Activated CD4-positive, alpha-beta T cell treated with anti-CD3 and anti-CD28 coated beads for 36 hours (primary cell): ENCODE measurements around the gene UTS2R. TPM values are rescaled to one million over a fixed set of nuclear protein-coding genes. Genes with fewer than 3 reads are reported as not detected.
A peak's percentile ranks its signal among the peaks of the same experiment; 100 is the strongest.
"Not testable (repeated sequence)": the region's sequence is repeated elsewhere in the genome, so short reads cannot be mapped to it uniquely, and the experiment has no call there.

Source experiments
- ATAC-seq: fragments of 200-7000 bp; cut with Tn5 transposase; one replicate; pipeline ENCODE4 v1.10.0; 2021; ENCODE audit warnings: mild to moderate bottlenecking, moderate library complexity
- CTCF ChIA-PET: fragments of 350-600 bp; sonication (Branson Sonifier 250); formaldehyde crosslinking; loops from one replicate; lab custom pipeline; 2021; ENCODE audit warnings: antibody characterized with exemption; lab: Charles Lee
- POLR2A ChIA-PET: fragments of 350-600 bp; sonication (Branson Sonifier 250); formaldehyde crosslinking; loops from one replicate; lab custom pipeline; 2021; ENCODE audit warnings: antibody characterized with exemption, inconsistent platforms; lab: Charles Lee
- DNase-seq: peaks from one replicate; pipeline ENCODE4 v3.0.0-alpha.2; 2020
- H3K27ac Mint-ChIP-seq: one replicate; pipeline ENCODE4 v1.8.0; 2021; ENCODE audit warnings: mixed read lengths
- H3K27me3 Mint-ChIP-seq: one replicate; pipeline ENCODE4 v1.8.0; 2021; ENCODE audit warnings: mixed read lengths
- H3K36me3 Mint-ChIP-seq: one replicate; pipeline ENCODE4 v1.8.0; 2021; ENCODE audit warnings: low read depth, mixed read lengths
- H3K4me1 Mint-ChIP-seq: one replicate; pipeline ENCODE4 v1.8.0; 2021; ENCODE audit warnings: mixed read lengths
- H3K4me3 Mint-ChIP-seq: one replicate; pipeline ENCODE4 v1.8.0; 2021; ENCODE audit warnings: mild to moderate bottlenecking, moderate library complexity, mixed read lengths
- H3K9me3 Mint-ChIP-seq: one replicate; pipeline ENCODE4 v1.8.0; 2021; ENCODE audit warnings: low read depth, mixed read lengths
- intact Hi-C, 2 experiments: fragments of 100-400 bp; cut with DNase I in 1 of 2; cut with micrococcal nuclease in 1 of 2; formaldehyde crosslinking; loops; one replicate each; pipeline versions ENCODE4 v1.14.2 to v1.15.1; 2022 to 2024; cut with DNase I, micrococcal nuclease
- total RNA-seq, 2 experiments: library from RNA; stranded (reverse); gene quantifications; one replicate each; pipeline ENCODE4 v1.2.3, GENCODE V29; 2021

The UTS2R gene
- total RNA-seq, 2 experiments from 2014 or later, result not detected

DNA sequence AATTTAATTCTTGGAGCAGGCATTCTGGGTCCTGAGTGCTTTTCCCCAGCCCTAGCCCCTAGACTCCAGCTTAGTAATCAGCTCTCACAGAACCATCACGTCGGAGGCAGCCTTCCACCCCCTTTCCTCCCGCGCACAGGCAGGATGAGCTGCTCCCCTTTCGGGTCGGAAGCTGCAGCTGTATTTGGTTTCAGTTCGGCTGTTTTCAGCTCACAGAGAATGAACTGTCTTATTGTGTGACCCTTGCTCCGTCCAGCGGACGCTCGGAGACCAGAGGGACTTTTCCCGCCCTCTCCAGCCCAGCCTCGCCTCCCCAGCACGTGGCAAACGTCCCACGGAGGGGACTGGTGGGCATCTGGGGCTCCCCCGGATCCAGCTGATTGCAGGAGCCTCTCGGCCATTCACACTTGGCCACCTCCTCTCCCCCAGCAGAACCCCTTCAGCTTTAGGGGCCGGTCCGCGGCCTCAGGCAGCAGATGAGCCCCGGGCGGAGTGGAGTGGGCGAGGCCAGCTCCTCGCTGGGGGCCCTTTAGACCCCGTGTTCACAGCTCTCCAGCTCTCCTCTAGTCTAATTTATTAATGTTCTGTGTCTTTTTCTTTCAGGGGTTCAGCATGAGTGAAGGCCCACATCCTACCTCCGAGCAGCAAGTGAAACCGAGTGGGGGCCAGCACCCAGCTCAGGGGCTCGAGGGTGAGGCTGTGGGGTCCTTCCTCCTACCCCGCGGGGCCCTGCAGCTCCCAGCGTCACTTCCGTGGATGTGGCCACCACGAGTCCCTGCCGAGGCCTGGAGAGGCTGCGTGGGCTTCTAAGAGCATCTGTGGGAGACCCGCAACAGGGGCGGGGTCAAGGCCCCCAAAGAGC, 863 bp upstream of the UTS2R start:
- ChIA-PET CTCF (interaction anchor here (0.6 to 1.3 kb wide), 9 partner anchors 11 to 129 kb away, joined by 3 to 11 read pairs (median 4); partner anchors contain the start of gene SECTM1), POLR2A (interaction anchor here (0.6 to 0.8 kb wide), 2 partner anchors 11 to 106 kb away, joined by 4 to 7 read pairs; no protein-coding TSS in a partner anchor)
- Mint-ChIP-seq H3K27ac (no peak overlapping the region), H3K36me3 (no peaks in the 10 kb centered on the region), H3K27me3 (peaks cover 38% of the 10 kb centered on the region), H3K4me3 (peak overlapping the region; percentile 7), H3K4me1 (peaks cover 15% of the 10 kb centered on the region), H3K9me3 (no peaks in the 10 kb centered on the region)
- peak; percentile 59 for DNase-seq
- ATAC-seq, result peak; percentile 66
- intact Hi-C loops, result no loop called here

DNA sequence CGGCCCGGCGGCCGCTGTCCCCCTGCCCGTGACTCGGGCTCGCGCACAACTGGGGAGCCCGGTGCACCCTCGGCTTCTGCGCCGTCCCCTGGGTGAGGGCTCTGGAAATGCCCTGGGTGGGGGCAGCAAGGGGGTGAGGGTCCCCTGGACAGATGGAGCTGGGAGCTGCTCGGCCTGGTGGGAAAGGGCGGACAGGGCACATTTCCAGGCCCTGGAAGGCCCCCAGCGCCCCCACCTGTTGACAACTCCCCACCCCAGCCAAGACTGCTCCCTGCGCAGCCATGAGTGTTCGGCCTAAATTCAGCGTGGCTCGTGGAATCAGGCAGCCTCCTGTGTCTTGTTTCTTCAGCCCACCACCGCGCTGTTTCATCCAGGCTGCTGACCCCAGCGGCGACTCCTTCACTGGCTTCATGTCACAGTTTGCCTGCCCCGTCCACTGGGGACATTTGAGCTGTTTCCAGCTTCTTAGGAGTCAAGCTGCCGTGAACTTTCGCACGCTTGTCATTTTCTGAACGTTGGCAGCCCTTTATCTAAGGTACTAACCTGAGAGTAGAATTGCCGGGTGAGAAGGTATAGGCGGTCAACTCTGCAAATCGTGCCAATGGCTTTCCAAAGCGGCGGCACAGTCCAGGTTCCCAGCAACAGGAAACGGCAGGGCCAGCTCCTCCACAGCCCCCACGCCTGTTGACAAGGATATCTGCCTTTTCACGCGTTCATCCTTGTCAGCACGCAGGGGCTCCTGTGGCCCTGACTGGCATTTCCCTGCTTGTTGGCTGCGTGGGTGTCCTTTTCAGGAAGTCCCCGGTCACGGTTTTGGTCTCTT, 895 bp downstream of the UTS2R start:
- ChIA-PET CTCF (interaction anchor here (0.7 kb wide), 1 partner anchor 29 kb away, joined by 3 read pairs; no protein-coding TSS in a partner anchor), POLR2A (no interaction called here)
- H3K4me1 Mint-ChIP-seq, result peaks cover 15% of the 10 kb centered on the region
- no peak for DNase-seq
- no peak for ATAC-seq
- intact Hi-C loops, result no loop called here
- no peaks in the 10 kb centered on the region for H3K9me3 Mint-ChIP-seq
- H3K27me3 Mint-ChIP-seq, result peaks cover 40% of the 10 kb centered on the region
- no peaks in the 10 kb centered on the region for H3K36me3 Mint-ChIP-seq
- no peak overlapping the region for H3K27ac Mint-ChIP-seq
- H3K4me3 Mint-ChIP-seq, result no peak overlapping the region

DNA sequence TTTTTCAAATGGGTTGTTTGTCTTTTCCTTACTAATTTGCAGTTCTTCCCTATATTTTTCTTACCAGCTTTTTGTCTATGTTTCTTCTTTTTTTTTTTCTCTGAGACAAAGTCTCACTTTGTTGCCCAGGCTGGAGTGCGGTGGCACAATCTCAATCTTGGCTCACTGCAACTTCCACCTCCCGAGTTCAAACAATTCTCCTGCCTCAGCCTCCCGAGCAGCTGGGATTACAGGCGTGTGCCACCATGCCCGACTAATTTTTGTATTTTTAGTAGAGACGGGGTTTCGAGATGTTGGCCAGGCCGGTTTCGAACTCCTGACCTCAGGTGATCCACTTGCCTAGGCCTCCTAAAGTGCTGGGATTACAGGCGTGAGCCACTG, 1.5 kb downstream of the UTS2R start:
- ATAC-seq, H3K4me3 Mint-ChIP-seq, H3K9me3 Mint-ChIP-seq, POLR2A ChIA-PET, intact Hi-C loops, H3K36me3 Mint-ChIP-seq, DNase-seq, H3K27ac Mint-ChIP-seq: not testable (repeated sequence)
- peaks cover 15% of the 10 kb centered on the region for H3K4me1 Mint-ChIP-seq
- peaks cover 38% of the 10 kb centered on the region for H3K27me3 Mint-ChIP-seq
- CTCF ChIA-PET, result interaction anchor here (0.7 kb wide), 1 partner anchor 29 kb away, joined by 3 read pairs; no protein-coding TSS in a partner anchor

DNA sequence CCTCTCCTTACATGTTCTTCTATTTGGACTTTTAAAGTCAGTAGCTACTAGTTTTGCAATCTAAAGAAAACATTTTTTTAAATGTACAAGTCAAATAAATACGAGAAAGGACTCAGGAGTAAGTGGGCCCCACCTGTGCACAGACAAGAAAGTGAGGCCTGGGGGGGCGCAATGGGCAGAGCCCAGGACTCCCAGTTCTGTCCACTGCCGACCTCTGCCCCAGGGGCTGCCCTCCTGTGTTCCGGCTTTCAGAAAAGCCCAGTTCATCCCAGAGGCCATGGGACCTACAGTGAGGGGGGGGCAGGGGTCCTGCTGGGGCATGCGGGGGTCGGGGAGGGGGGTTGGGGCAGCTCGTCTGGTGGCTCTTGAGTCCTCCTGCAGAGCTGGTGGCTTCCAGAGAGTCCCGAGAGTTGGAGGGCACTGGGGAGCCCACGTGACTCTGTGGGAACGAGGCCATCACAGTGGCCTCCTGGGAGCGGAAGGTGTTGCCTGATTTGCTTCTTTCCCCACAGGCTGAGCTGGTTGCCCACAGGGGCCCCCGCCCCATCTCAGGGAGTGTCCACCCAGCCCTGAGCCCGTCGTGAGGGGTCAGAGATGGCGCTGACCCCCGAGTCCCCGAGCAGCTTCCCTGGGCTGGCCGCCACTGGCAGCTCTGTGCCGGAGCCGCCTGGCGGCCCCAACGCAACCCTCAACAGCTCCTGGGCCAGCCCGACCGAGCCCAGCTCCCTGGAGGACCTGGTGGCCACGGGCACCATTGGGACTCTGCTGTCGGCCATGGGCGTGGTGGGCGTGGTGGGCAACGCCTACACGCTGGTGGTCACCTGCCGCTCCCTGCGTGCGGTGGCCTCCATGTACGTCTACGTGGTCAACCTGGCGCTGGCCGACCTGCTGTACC, 2.4 kb downstream of the UTS2R start:
- no peak for ATAC-seq
- peaks cover 15% of the 10 kb centered on the region for H3K4me1 Mint-ChIP-seq
- intact Hi-C loops, result no loop called here
- DNase-seq, result no peak
- H3K27ac Mint-ChIP-seq, result no peak overlapping the region
- H3K27me3 Mint-ChIP-seq, result peaks cover 41% of the 10 kb centered on the region
- H3K9me3 Mint-ChIP-seq, result no peaks in the 10 kb centered on the region
- no peaks in the 10 kb centered on the region for H3K36me3 Mint-ChIP-seq
- ChIA-PET POLR2A (no interaction called here), CTCF (no interaction called here)
- no peak overlapping the region for H3K4me3 Mint-ChIP-seq

DNA sequence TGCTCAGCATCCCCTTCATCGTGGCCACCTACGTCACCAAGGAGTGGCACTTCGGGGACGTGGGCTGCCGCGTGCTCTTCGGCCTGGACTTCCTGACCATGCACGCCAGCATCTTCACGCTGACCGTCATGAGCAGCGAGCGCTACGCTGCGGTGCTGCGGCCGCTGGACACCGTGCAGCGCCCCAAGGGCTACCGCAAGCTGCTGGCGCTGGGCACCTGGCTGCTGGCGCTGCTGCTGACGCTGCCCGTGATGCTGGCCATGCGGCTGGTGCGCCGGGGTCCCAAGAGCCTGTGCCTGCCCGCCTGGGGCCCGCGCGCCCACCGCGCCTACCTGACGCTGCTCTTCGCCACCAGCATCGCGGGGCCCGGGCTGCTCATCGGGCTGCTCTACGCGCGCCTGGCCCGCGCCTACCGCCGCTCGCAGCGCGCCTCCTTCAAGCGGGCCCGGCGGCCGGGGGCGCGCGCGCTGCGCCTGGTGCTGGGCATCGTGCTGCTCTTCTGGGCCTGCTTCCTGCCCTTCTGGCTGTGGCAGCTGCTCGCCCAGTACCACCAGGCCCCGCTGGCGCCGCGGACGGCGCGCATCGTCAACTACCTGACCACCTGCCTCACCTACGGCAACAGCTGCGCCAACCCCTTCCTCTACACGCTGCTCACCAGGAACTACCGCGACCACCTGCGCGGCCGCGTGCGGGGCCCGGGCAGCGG, 3.2 kb downstream of the UTS2R start:
- DNase-seq (no peak), ATAC-seq (no peak)
- ChIA-PET CTCF (no interaction called here), POLR2A (no interaction called here)
- intact Hi-C loops, result no loop called here
- Mint-ChIP-seq H3K4me3 (no peak overlapping the region), H3K27me3 (peaks cover 37% of the 10 kb centered on the region), H3K27ac (no peak overlapping the region), H3K4me1 (peaks cover 15% of the 10 kb centered on the region), H3K36me3 (no peaks in the 10 kb centered on the region), H3K9me3 (no peaks in the 10 kb centered on the region)

DNA sequence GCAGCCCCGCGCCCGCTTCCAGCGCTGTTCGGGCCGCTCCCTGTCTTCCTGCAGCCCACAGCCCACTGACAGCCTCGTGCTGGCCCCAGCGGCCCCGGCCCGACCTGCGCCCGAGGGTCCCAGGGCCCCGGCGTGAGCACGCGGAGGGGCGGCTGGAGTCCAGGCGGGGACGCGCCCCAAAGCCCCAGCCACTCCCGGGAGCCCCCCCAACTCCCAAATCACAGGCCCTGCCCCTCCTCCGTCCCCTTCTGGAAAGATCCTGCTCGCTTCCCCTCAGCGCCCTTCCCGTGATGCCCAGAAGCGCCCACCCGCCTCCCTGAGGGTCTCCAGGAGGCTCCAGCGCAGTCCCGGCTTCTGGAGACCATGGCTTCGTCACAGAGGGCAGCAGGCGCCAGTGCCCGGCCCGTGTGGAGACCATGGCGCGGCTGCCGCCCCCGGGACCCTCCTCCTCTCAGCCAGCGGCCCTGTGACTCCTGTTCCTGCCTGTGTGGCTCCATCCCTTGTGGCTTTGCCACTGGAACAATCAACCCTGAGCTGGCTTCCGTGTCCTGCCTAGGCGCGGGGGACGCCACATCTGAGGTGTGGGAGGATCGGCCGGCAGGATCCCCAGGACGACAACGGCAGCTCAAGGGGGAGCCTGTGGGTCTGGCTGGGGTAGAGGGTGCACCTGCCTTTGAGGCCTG, 3.9 kb downstream of the UTS2R start:
- ATAC-seq (no peak), DNase-seq (no peak)
- Mint-ChIP-seq H3K4me3 (no peak overlapping the region), H3K27ac (no peak overlapping the region), H3K27me3 (peaks cover 38% of the 10 kb centered on the region), H3K9me3 (no peaks in the 10 kb centered on the region), H3K36me3 (no peaks in the 10 kb centered on the region), H3K4me1 (peaks cover 17% of the 10 kb centered on the region)
- intact Hi-C loops, result no loop called here
- ChIA-PET CTCF (no interaction called here), POLR2A (no interaction called here)

DNA sequence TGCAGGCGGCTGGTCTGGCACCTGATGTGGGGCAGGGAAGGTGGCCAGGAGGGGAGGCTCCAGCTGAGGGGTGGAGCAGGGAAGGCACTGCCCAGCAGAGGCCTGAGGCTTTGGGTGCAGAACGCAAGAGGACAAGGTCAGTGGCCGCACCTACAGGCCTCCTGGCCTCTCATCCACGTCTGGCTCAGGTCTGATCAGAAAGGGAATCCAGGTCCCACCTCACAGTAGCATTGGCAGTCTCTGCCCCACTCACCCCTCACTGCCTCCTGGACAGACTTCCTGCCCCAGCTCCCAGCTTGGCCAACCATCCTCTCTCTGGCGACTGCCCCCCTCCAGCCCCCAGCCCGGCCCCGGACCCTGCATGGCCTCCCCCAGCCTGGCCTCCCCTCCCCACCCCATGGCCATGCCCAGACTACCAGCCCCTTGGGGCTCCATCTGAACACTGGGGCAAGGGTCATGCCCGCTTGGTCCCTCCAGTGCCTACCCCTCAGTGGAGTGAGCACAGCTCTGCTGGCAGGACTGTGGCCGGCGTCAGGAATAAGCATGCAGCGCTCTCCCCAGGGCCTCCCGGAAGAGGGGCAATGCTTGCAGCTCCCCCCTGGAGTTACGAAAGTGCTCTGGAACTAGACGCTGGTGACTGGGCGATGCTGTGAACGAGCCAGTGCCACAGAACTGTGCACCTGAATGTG, 4.6 kb downstream of the UTS2R start:
- ATAC-seq, result no peak
- Mint-ChIP-seq H3K4me3 (no peak overlapping the region), H3K27me3 (peaks cover 33% of the 10 kb centered on the region), H3K9me3 (no peaks in the 10 kb centered on the region), H3K4me1 (peaks cover 10% of the 10 kb centered on the region), H3K36me3 (no peaks in the 10 kb centered on the region), H3K27ac (no peak overlapping the region)
- DNase-seq, result no peak
- POLR2A ChIA-PET, result no interaction called here
- intact Hi-C loops, result no loop called here
- CTCF ChIA-PET, result interaction anchor here (0.6 kb wide), 1 partner anchor 30 kb away, joined by 5 read pairs; no protein-coding TSS in a partner anchor

DNA sequence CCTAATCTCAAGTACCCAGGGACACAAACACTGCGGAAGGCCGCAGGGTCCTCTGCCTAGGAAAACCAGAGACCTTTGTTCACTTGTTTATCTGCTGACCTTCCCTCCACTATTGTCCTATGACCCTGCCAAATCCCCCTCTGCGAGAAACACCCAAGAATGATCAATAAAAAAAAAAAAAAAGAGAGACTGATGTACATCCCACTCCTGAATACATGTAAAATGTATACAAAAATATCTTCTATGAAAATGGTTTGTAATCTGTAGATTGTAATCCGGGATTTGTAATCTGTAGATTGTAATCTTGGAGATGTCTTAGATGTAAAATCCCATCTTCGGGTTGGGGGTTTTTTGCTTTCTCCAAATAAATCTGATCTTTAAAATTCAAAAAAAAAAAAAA, 5.7 kb downstream of the UTS2R start:
- H3K9me3 Mint-ChIP-seq, H3K27ac Mint-ChIP-seq, H3K36me3 Mint-ChIP-seq, H3K4me3 Mint-ChIP-seq, ATAC-seq, POLR2A ChIA-PET, CTCF ChIA-PET, DNase-seq, intact Hi-C loops: not testable (repeated sequence)
- Mint-ChIP-seq H3K4me1 (peaks cover 10% of the 10 kb centered on the region), H3K27me3 (peaks cover 37% of the 10 kb centered on the region)

DNA sequence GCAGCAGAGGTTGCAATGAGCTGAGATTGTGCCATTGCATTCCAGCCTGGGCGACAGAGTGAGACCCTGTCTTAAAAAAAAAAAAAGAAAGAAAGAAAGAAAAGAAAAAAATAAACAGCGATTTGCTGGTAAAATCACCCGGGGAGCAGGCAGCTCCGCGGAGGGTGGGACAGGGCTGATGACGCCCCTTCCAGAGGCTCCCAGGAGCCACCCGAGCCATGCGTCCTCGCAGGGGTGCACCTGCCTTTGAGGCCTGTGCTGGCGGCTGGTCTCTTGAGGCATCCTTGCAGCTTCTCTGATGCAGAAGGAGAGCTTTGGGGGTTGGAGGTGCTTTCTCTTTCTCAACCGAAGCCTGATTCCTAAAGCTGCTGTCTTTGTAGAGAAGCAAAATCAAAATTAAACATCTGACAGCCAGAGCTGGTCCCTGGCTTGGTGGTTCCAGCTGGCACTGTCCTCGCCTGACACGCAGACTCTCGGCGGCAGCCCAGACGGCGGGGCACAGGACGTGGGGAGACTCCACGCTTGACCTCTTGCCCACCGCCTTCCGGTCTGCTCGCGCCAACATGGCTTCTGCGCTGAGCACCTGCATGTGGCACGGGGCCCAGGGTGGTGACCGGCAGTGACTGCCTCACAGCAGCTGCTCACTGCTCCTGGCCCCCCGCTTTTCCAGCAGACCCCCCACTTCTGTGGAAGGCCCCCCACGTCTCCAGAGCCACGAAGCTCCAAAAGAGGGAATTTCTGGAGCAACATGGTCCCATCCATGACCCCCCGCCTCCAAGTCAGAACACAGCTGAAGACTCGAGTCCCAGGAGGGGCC, 6.6 kb downstream of the UTS2R start:
- no peak overlapping the region for H3K4me3 Mint-ChIP-seq
- H3K4me1 Mint-ChIP-seq, result peaks cover 3% of the 10 kb centered on the region
- H3K9me3 Mint-ChIP-seq, result no peaks in the 10 kb centered on the region
- ATAC-seq (no peak), DNase-seq (no peak)
- POLR2A ChIA-PET, result no interaction called here
- CTCF ChIA-PET, result interaction anchor here (0.6 kb wide), 1 partner anchor 498 kb away, joined by 4 read pairs; no protein-coding TSS in a partner anchor
- intact Hi-C loops, result no loop called here
- no peak overlapping the region for H3K27ac Mint-ChIP-seq
- no peaks in the 10 kb centered on the region for H3K36me3 Mint-ChIP-seq
- peaks cover 28% of the 10 kb centered on the region for H3K27me3 Mint-ChIP-seq
